Mucosa of descending colon (tissue), 3 donors: ENCODE results near the gene TUBGCP5. TPM values are rescaled to one million over a fixed set of nuclear protein-coding genes. Genes with fewer than 3 reads are reported as not detected.
"Not testable (repeated sequence)": the region's sequence is repeated elsewhere in the genome, so short reads cannot be mapped to it uniquely, and the experiment has no call there.

Source experiments
- ATAC-seq: fragments of 200-7000 bp; cut with Tn5 transposase; one replicate; pipeline ENCODE4 v1.9.1; 2020; ENCODE audit warnings: mild to moderate bottlenecking, moderate library complexity
- DNase-seq, 3 donors: peaks; one replicate each; pipeline ENCODE4 v3.0.0-alpha.2; 2020
- H3K36me3 ChIP-seq: fragments of 200-600 bp; one replicate; pipeline ENCODE4 v1.8.0; 2021; ENCODE audit warnings: low read depth, mild to moderate bottlenecking
- H3K4me1 ChIP-seq: fragments of 200-600 bp; one replicate; pipeline ENCODE4 v1.8.0; 2021; ENCODE audit warnings: low read depth, mild to moderate bottlenecking
- H3K4me3 ChIP-seq: fragments of 200-600 bp; one replicate; pipeline ENCODE4 v1.8.0; 2021; ENCODE audit warnings: mild to moderate bottlenecking
- H3K9me3 ChIP-seq: fragments of 200-600 bp; one replicate; pipeline ENCODE4 v1.8.0; 2021; ENCODE audit warnings: mild to moderate bottlenecking
- intact Hi-C, 2 donors: fragments of 100-400 bp; cut with DNase I in 1 of 2; cut with micrococcal nuclease in 1 of 2; formaldehyde crosslinking; loops; one replicate each; pipeline versions ENCODE4 v1.11.0 to v1.11.1; 2022; cut with DNase I, micrococcal nuclease
- total RNA-seq, 3 donors: library from RNA; stranded (reverse); fragmentation: NEBNext Ultra II Directional in 2 of 3; extraction: Animal tissue kit (Norgen Biotek cat#: 25700) in 2 of 3; gene quantifications; one replicate each; pipeline versions ENCODE4 v1.2.1 to v1.2.4, GENCODE V29; 2021 to 2023
- TF ChIP-seq, protein P1 (sequence below): fragments of 200-600 bp; IDR thresholded peaks from one replicate; pipeline ENCODE4 v1.8.0; 2022; ENCODE audit warnings: antibody characterized with exemption, mild to moderate bottlenecking
- donor health status: DM: no; HTN: no; CAD: no; lungs with moderate emphysema.
- donor health status: DM: no; HTN: no; CAD: no.
- donor health status: DM: no; HTN: yes; CAD: no.

The TUBGCP5 gene
- total RNA-seq, 3 donors from 2014 or later, result 11.9 to 15.3 (median 13.8) TPM

DNA sequence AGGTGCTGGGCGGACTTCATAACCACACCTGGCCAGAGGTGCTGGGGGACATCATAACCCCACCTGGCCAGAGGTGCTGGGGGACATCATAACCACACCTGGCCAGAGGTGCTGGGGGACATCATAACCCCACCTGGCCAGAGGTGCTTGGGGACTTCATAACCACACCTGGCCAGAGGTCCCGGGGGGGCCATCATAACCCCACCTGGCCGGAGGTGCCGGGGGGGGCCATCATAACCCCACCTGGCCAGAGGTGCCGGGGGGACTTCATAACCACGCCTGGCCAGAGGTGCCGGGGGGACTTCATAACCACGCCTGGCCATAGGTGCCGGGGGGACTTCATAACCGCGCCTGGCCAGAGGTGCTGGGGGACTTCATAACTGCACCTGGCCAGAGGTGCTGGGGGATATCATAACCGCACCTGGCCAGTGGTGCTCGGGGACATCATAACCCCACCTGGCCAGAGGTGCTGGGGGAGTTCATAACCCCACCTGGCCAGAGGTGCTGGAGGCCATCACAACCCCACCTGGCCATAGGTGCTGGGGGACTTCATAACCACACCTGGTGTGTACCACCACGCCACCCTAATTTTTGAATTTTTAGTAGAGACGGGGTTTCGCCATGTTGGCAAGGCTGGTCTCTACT, 10.7 kb upstream of the TUBGCP5 start:
- Histone ChIP-seq H3K36me3 (no peaks in the 10 kb centered on the region), H3K4me3 (no peak overlapping the region), H3K4me1 (no peaks in the 10 kb centered on the region), H3K9me3 (no peaks in the 10 kb centered on the region)
- no peak for DNase-seq
- TF ChIP-seq, protein P1, sequence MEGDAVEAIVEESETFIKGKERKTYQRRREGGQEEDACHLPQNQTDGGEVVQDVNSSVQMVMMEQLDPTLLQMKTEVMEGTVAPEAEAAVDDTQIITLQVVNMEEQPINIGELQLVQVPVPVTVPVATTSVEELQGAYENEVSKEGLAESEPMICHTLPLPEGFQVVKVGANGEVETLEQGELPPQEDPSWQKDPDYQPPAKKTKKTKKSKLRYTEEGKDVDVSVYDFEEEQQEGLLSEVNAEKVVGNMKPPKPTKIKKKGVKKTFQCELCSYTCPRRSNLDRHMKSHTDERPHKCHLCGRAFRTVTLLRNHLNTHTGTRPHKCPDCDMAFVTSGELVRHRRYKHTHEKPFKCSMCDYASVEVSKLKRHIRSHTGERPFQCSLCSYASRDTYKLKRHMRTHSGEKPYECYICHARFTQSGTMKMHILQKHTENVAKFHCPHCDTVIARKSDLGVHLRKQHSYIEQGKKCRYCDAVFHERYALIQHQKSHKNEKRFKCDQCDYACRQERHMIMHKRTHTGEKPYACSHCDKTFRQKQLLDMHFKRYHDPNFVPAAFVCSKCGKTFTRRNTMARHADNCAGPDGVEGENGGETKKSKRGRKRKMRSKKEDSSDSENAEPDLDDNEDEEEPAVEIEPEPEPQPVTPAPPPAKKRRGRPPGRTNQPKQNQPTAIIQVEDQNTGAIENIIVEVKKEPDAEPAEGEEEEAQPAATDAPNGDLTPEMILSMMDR, result no peak
- no peak for ATAC-seq
- intact Hi-C loops, result no loop called here

DNA sequence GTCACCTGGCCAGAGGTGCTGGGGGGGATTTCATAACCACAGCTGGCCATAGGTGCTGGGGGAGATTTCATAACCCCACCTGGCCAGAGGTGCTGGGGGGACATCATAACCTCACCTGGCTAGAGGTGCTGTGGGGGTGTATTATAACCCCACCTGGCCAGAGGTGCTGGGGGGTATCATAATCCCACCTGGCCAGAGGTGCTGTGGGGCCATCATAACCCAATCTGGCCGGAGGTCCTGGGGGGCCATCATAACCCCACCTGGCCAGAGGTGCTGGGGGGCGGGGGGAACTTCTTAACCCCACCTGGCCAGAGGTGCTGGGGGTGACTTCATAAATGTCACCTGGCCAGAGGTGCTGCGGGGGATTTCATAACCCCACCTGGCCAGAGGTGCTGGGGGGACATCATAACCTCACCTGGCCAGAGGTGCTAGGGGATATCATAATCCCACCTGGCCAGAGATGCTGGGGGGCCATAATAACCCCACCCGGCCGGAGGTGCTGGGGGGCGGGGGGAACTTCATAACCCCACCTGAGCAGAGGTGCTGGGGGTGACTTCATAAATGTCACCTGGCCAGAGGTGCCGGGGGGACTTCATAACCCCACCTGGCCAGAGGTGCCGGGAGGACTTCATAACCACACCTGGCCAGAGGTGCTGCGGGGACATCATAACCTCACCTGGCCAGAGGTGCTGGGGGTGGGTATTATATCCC, 9.4 kb upstream of the TUBGCP5 start:
- ATAC-seq, H3K4me1 ChIP-seq, H3K4me3 ChIP-seq, H3K9me3 ChIP-seq, H3K36me3 ChIP-seq, intact Hi-C loops, DNase-seq: not testable (repeated sequence)

DNA sequence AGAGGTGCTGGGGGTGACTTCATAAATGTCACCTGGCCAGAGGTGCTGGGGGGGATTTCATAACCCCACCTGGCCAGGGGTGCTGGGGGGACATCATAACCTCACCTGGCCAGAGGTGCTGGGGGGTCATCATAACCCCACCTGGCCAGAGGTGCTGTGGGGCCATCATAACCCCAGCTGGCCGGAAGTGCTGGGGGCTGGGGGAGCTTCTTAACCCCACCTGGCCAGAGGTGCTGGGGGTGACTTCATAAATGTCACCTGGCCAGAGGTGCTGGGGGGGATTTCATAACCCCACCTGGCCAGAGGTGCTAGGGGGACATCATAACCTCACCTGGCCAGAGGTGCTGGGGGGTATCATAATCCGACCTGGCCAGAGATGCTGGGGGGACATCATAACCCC, 4.6 kb upstream of the TUBGCP5 start:
- H3K4me1 ChIP-seq, H3K9me3 ChIP-seq, H3K4me3 ChIP-seq, intact Hi-C loops, DNase-seq, H3K36me3 ChIP-seq, ATAC-seq: not testable (repeated sequence)

DNA sequence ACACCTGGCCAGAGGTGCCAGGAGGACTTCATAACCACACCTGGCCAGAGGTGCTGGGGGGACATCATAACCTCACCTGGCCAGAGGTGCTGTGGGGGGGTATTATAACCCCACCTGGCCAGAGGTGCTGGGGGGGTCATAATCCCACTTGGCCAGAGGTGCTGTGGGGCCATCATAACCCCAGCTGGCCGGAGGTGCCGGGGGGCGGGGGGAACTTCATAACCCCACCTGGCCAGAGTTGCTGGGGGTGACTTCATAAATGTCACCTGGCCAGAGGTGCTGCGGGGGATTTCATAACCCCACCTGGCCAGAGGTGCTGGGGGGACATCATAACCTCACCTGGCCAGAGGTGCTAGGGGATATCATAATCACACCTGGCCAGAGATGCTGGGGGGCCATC, 4.2 kb upstream of the TUBGCP5 start:
- DNase-seq, H3K4me1 ChIP-seq, H3K4me3 ChIP-seq, ATAC-seq, H3K9me3 ChIP-seq, intact Hi-C loops, H3K36me3 ChIP-seq: not testable (repeated sequence)

DNA sequence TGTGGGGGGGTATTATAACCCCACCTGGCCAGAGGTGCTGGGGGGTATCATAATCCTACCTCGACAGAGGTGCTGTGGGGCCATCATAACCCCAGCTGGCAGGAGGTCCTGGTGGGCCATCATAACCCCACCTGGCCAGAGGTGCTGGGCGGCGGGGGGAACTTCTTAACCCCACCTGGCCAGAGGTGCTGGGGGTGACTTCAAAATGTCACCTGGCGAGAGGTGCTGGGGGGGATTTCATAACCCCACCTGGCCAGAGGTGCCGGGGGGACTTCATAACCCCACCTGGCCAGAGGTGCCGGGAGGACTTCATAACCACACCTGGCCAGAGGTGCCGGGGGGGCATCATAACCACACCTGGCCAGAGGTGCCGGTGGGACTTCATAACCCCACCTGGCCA, 2.4 kb upstream of the TUBGCP5 start:
- H3K36me3 ChIP-seq, H3K4me3 ChIP-seq, ATAC-seq, H3K9me3 ChIP-seq, DNase-seq, intact Hi-C loops: not testable (repeated sequence)
- peaks cover 13% of the 10 kb centered on the region for H3K4me1 ChIP-seq

DNA sequence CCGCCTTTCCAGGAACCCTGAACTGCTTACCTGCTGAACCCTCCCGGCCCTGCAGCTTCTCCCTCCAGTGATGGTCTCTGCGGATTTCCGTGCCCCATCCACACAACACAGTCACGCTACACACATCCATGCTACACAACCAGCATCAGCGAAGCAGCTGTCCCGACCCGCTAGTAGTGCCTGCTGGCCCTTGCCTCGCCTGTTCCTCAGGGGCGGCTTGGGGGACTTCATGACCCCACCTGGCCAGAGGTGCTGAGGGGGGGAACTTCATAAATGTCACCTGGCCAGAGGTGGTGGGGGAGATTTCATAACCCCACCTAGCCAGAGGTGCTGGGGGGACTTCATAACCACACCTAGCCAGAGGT, 530 bp upstream of the TUBGCP5 start:
- ATAC-seq, result peak; percentile 36
- Histone ChIP-seq H3K36me3 (no peaks in the 10 kb centered on the region), H3K4me3 (peak overlapping the region; percentile 46), H3K9me3 (no peaks in the 10 kb centered on the region), H3K4me1 (peaks cover 13% of the 10 kb centered on the region)
- no peak for DNase-seq
- TF ChIP-seq, protein P1, result no peak
- intact Hi-C loops, result loop anchor here in 1 of 2 donors (10.0 kb wide), 1 partner anchor 185 kb away; no protein-coding TSS in a partner anchor

DNA sequence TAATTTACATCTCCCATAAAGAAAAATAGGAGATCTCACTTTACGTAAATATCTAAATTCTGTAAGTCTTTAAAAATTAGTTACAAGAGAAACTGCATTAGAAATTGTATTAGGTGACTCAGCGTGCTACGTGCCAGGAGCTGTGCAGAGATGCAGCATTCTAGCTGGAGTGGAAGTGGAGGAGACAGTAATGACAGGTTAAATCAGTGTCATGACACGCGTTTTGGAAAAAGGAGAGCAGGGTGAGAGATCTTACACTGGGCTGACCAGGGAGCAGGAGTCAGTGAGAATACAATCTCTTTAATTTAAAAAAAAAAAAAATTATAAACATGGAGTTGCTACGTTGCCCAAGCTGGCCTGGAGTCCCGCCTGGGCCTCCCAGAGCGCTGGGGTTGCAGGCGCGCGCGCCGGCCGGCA, 635 bp downstream of the TUBGCP5 start:
- intact Hi-C loops, result loop anchor here in 1 of 2 donors (10.0 kb wide), 1 partner anchor 184 kb away; no protein-coding TSS in a partner anchor
- ATAC-seq (peak; percentile 3), DNase-seq (peak in 1 of 3 donors; percentile 15)
- Histone ChIP-seq H3K36me3 (no peaks in the 10 kb centered on the region), H3K9me3 (no peaks in the 10 kb centered on the region), H3K4me3 (peak overlapping the region; percentile 46), H3K4me1 (peaks cover 13% of the 10 kb centered on the region)
- TF ChIP-seq, protein P1, result no peak
